DND-41 (cell line): Measurements from ENCODE around the gene GADD45A.

Source experiments
- EZH2 ChIP-seq: IDR thresholded peaks from 3 replicates; pipeline ENCODE4 v1.6.1; 2012; ENCODE audit warnings: borderline replicate concordance, low read depth, mild to moderate bottlenecking, moderate library complexity, low read length, inconsistent platforms; ENCODE audit not compliant: severe bottlenecking
- TF ChIP-seq, protein P1 (sequence below): IDR thresholded peaks from 2 replicates; pipeline ENCODE4 v1.5.1; 2012; ENCODE audit warnings: borderline replicate concordance, low read length, moderate library complexity, mild to moderate bottlenecking; ENCODE audit not compliant: poor library complexity, severe bottlenecking; ENCODE audit errors: extremely low read depth

DNA sequence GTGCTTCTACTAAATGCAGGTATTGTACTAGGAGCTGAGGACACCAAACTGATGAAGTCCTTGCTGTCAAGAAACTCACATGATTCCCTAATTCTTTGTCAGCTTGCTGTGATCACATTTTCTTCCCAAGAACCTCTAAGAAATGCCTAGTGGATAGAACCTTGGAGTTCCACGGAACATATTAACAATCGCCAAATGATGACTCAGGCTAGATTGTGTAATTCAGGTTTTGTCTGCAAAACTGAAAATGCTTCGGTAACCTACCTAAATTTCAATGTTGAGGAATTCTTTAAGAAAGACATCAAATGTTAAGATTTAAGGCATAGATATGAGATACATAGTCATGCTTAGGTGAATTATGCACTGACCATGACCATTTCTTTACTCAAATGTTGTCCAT is 1.7 kb upstream of the GADD45A start:
- TF ChIP-seq, protein P1, sequence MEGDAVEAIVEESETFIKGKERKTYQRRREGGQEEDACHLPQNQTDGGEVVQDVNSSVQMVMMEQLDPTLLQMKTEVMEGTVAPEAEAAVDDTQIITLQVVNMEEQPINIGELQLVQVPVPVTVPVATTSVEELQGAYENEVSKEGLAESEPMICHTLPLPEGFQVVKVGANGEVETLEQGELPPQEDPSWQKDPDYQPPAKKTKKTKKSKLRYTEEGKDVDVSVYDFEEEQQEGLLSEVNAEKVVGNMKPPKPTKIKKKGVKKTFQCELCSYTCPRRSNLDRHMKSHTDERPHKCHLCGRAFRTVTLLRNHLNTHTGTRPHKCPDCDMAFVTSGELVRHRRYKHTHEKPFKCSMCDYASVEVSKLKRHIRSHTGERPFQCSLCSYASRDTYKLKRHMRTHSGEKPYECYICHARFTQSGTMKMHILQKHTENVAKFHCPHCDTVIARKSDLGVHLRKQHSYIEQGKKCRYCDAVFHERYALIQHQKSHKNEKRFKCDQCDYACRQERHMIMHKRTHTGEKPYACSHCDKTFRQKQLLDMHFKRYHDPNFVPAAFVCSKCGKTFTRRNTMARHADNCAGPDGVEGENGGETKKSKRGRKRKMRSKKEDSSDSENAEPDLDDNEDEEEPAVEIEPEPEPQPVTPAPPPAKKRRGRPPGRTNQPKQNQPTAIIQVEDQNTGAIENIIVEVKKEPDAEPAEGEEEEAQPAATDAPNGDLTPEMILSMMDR: no peak
- no peak for TF ChIP-seq EZH2
